NCI-H2171 treated with DMSO at 0.1 percent for 48 hours (cell line): ENCODE measurements around the gene SFMBT2.

Experiments
- DNase-seq: peaks from one replicate; lab custom pipeline; 2025; lab: John Stamatoyannopoulos, UW

Gene SFMBT2

DNA sequence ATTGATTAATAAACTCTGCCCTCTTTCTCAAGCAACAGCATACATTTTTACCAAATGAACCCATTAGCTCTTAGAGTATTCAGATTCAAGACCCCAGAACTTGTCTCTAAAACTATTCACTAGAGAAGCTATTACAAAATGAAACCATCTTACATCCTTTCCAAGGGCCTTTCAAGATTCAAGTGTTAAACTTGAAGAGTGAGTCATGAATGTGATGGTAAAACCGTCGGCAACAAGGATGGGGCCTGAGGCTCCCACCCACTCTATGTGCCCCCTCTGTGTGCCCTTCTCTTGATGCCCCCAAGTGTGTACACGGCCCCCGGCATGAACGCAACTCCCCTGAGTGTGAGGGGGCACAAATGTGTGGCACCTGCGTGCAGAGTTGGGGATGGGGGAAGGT, 46.4 kb downstream of the SFMBT2 start:
- no peak for DNase-seq

DNA sequence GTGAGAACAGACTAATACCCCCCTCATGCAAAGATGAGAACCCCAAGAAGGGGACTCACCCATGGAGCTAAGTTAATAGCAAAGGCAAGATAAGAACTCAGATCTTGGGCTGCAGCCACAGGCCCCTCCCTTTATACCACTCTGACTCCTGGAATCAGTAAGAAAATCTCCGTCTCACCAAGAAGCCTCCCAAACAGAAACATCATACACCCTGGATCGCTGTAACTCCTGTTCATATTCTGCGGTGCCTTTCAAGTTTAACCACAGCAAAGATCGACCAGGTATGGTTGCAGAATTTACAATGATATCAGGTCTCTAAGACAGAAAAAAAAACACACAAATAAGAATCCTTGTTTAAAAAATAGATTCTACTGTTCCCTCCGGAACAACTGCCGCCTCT, 47.1 kb downstream of the SFMBT2 start:
- DNase-seq: no peak

GRCh38 chr10:7362471-7362870, 48.4 kb downstream of the SFMBT2 start:
- no peak for DNase-seq

DNA sequence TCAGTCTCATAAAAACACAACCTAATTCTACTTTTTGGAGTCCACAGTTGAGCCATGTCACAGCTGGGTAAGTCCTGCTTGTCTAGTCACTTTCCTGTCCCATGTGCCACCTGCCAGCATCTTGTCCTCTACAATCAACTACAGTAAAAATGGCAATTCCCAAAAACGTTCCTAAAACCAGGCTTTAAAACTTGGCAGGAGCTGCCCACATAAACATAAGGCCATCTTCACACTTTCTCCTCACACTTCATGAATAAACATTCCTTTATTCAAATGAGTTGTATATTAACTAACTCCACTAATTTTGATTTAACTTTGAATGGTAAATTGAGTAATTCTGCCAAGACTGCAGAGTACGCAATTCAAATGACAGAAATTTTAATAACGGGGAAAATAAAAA, 49.5 kb downstream of the SFMBT2 start:
- no peak for DNase-seq

DNA sequence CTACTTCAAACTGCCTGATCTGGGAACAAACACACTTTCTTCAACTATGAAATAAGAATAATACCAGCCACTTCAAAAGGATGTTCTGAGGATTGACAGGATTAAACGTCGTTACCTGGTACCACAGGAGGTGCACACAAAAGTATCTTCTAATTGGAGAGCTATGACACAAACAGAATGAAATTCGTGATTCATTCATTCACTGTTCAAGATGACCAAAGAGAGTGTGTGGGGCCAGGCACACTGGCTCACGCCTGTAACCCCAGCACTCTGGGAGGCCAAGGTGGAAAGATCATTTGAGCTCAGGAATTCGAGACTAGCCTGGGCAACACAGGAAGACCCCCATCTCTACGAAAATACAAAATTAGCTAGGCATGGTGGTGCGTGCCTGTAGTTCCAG, 50.9 kb downstream of the SFMBT2 start:
- DNase-seq: no peak

DNA sequence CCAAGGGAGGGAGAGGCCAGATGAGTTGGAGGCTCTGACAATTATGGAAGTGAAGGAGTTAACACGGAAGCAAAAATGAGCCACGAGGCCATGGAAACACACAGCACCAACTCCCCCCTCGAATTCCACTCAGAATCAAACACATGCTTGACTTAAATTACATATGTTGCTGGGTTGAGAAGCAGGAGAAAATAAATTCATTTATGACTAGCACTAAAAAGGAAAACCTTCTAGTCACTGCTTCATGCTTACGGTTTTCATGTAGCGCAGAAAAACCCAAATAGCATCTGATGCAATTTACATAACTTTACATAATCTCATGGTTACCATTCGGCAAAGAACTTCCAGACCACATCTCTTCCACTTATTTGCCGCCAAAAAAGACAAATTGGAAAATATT, 51.5 kb downstream of the SFMBT2 start:
- DNase-seq: no peak

DNA sequence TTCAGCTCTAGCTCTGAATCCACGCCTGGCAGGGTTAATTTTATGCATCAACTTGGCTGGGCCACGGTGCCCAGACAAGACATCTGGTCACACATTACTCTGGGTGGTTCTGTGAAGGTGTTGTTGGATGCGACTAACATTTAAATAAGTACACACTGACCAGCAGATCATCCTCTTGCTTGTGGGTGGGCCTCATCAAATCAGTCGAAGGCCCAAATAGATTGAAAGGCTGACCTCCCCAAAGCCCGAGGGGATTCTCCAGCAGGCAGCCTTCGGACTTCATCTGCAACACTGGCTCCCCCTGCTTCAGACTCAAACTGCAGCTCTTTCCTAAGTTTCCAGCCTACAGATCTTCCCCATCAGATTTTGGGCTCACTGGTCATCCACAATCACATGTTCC, 53.6 kb downstream of the SFMBT2 start:
- DNase-seq: no peak

GRCh38 chr10:7354330-7355047, 56.3 kb downstream of the SFMBT2 start:
- DNase-seq: no peak

GRCh38 chr10:7351894-7352293, 58.9 kb downstream of the SFMBT2 start:
- DNase-seq: no peak

GRCh38 chr10:7350541-7351195, 60.2 kb downstream of the SFMBT2 start:
- DNase-seq: no peak

- no peak for DNase-seq
Measured at GRCh38 chr10:7345717-7346116, 65.1 kb downstream of the SFMBT2 start.

GRCh38 chr10:7343040-7343439, 67.8 kb downstream of the SFMBT2 start:
- DNase-seq: no peak

DNA sequence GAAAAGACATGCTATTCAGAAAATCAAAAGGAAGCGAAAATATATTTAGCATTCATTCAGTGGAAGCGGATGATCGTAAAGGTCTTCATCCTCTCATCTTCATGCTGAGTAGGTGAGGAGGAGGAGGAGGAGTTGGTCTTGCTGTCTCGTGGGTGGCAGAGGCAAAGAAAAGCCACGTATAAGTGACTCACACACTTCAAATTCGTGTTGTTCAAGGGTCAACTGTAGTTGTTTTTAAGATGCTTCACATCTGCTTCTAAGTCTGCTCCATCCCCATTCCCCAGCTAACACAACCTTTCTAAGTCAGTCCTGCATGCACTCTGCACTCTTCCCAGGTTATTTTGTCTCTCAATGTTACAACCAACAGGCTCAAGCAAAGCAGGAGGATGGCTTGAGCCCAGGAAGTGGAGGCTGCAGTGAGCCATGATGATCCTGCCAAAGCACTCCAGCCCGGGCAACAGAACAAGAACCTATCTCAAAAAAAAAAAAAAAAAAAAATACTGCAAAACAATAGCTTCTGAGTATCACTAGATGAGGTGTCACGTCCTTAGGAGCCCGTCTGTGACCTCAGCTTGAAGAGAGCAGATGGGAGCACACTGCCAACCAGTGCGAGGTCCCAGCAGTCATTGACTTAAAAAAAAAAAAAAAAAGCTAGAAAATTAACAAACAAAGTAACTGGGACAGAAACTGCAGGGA, 70.5 kb downstream of the SFMBT2 start:
- no peak for DNase-seq

DNA sequence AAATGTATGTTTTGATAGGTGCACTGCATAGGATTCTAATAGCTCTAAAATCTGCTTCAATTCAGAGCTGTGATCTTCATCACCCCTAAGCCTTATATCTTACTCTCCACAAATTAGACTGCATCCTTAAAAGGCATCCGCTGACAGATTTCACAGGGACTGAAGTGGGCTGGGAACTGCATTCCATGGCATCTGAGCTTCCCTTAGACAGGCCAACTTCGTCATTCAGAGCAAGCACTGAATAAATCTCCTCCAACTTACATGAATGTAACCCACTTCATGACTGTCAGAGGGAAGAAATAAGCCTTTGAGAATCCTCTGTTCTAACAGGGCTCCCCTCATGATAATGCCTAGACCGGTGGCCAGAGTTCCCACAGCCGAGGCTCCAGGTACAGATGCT, 71.3 kb downstream of the SFMBT2 start:
- DNase-seq: no peak

- no peak for DNase-seq
Measured at GRCh38 chr10:7338469-7338868, 72.4 kb downstream of the SFMBT2 start.

- DNase-seq: no peak
Measured at GRCh38 chr10:7337431-7338171, 73.2 kb downstream of the SFMBT2 start.

DNA sequence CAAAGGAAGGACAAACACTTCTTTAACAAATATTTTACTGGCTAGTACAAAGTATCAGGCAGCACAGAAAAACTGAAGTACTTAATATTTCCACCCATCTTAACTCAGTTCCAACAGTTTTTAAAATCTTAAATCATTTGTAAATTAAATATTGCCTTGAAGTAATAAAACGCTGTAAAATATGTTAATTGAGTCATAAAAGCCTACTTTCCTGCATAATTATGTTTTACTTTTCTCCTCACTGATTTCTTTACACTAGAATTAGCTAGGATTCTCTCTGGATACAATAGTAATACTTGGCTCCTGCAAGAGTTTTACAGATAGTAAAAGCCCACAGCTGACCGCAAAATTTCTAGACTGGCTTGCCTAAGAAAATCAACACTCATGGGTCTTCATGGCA, 74.9 kb downstream of the SFMBT2 start:
- DNase-seq: no peak

- no peak for DNase-seq
Measured at GRCh38 chr10:7334642-7334964, 76.2 kb downstream of the SFMBT2 start.

GRCh38 chr10:7333961-7334641, 76.7 kb downstream of the SFMBT2 start:
- no peak for DNase-seq

DNA sequence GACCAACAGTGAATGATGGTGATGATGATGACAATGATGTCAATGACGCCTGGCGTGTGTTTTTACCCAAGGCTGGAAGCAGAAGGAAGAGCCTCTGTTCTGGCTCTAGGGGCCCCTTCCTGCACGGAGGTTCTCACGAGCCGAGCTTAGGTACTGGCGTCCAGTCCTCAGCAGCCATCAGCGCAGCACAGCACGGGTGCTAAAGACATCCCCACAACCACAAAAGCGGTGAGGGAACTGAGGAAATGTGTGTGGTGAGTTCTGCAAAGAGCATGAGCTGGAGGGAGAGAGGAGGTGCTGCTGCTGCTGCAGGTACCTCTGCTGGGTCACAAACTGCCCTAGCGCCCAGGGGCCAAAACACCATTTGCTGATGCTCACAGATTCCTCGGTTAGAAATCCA, 81.6 kb downstream of the SFMBT2 start:
- no peak for DNase-seq

DNA sequence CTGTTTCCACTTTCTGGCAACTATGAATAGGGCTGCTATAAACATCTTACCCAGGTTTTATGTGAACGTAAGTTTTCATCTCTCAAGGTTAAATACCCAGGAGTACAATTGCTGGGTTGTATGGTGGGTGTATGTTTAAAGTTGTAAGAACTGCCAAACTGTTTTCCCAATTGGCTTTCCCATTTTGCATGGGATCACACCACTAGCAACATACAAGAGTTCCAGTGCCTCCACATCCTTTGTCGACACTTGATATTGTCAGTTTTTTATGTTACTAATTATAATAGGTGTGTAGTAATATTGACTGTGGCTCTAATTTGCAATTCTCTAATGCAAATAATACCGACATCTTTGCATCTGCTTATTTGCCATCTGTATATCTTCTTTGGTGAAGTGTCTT, 82.9 kb downstream of the SFMBT2 start:
- no peak for DNase-seq

- no peak for DNase-seq
Measured at GRCh38 chr10:7322623-7323022, 88.2 kb downstream of the SFMBT2 start.
